Neural crest cell (in vitro differentiated cells): ENCODE data around the gene METRN. TPM values are rescaled to one million over a fixed set of nuclear protein-coding genes. Genes with fewer than 3 reads are reported as not detected.

ENCODE experiments used
- DNase-seq: peaks from one replicate; pipeline ENCODE4 v3.0.0; 2021; ENCODE audit warnings: low read depth, mixed read lengths, low spot score
- H3K27ac Mint-ChIP-seq: one replicate; pipeline ENCODE4 v1.8.0; 2021; ENCODE audit warnings: mild to moderate bottlenecking, mixed read lengths; ENCODE audit not compliant: unreplicated experiment
- H3K27me3 Mint-ChIP-seq: 2 replicates; pipeline ENCODE4 v1.8.0; 2021; ENCODE audit warnings: low read depth, mild to moderate bottlenecking, mixed read lengths
- H3K36me3 Mint-ChIP-seq: 2 replicates; pipeline ENCODE4 v1.8.0; 2021; ENCODE audit warnings: low read depth, mild to moderate bottlenecking, mixed read lengths
- H3K4me1 Mint-ChIP-seq: 2 replicates; pipeline ENCODE4 v1.8.0; 2021; ENCODE audit warnings: mixed read lengths
- H3K4me3 Mint-ChIP-seq: one replicate; pipeline ENCODE4 v1.8.0; 2021; ENCODE audit warnings: mild to moderate bottlenecking, mixed read lengths
- H3K9me3 Mint-ChIP-seq: 2 replicates; pipeline ENCODE4 v1.8.0; 2021; ENCODE audit warnings: mixed read lengths
- total RNA-seq: library from RNA; stranded (reverse); gene quantifications from 2 replicates; pipeline ENCODE4 v1.2.1, GENCODE V29; 2021
- TF ChIP-seq, protein P1 (sequence below): fragments of 200-600 bp; sonication (generic); conservative IDR thresholded peaks from 2 replicates; pipeline ENCODE4 v1.5.0; 2021; ENCODE audit warnings: antibody characterized with exemption, mild to moderate bottlenecking

METRN gene
- total RNA-seq, 1 donor from 2014 or later, result 224 TPM

DNA sequence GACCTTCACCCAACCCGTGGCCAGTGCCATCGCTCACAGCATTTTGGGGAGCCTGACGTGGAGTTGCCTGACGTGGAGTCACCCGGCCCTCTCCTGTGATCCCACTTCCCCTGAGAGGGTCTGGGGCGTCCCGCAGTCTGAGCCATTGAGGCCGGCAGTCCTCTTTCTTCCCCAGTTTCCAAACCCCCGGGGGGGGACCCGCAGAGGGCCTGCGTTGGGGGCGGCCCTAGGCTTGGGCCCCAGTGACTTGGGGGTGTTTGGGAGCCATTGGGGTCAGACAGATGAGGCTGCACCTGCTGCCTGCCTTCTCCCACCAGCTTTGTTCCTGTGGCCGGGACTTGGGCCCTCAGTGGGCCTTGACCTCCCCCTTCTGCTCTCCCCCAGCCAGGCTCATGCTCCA is 45.3 kb upstream of the METRN start:
- H3K4me3 Mint-ChIP-seq, result peak overlapping the region; percentile 84
- H3K27ac Mint-ChIP-seq, result no peak overlapping the region
- H3K9me3 Mint-ChIP-seq, result no peaks in the 10 kb centered on the region
- peaks cover under 1% of the 10 kb centered on the region for H3K27me3 Mint-ChIP-seq
- no peak for DNase-seq
- TF ChIP-seq, protein P1, sequence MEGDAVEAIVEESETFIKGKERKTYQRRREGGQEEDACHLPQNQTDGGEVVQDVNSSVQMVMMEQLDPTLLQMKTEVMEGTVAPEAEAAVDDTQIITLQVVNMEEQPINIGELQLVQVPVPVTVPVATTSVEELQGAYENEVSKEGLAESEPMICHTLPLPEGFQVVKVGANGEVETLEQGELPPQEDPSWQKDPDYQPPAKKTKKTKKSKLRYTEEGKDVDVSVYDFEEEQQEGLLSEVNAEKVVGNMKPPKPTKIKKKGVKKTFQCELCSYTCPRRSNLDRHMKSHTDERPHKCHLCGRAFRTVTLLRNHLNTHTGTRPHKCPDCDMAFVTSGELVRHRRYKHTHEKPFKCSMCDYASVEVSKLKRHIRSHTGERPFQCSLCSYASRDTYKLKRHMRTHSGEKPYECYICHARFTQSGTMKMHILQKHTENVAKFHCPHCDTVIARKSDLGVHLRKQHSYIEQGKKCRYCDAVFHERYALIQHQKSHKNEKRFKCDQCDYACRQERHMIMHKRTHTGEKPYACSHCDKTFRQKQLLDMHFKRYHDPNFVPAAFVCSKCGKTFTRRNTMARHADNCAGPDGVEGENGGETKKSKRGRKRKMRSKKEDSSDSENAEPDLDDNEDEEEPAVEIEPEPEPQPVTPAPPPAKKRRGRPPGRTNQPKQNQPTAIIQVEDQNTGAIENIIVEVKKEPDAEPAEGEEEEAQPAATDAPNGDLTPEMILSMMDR, result no peak
- peaks cover 4% of the 10 kb centered on the region for H3K4me1 Mint-ChIP-seq
- no peaks in the 10 kb centered on the region for H3K36me3 Mint-ChIP-seq

GRCh38 chr16:670485-671352 is 44.2 kb upstream of the METRN start:
- no peaks in the 10 kb centered on the region for H3K36me3 Mint-ChIP-seq
- H3K4me1 Mint-ChIP-seq, result peaks cover 8% of the 10 kb centered on the region
- H3K27me3 Mint-ChIP-seq, result peaks cover 8% of the 10 kb centered on the region
- H3K4me3 Mint-ChIP-seq, result peak overlapping the region; percentile 84
- no peaks in the 10 kb centered on the region for H3K9me3 Mint-ChIP-seq
- TF ChIP-seq, protein P1, result no peak
- no peak overlapping the region for H3K27ac Mint-ChIP-seq
- no peak for DNase-seq

DNA sequence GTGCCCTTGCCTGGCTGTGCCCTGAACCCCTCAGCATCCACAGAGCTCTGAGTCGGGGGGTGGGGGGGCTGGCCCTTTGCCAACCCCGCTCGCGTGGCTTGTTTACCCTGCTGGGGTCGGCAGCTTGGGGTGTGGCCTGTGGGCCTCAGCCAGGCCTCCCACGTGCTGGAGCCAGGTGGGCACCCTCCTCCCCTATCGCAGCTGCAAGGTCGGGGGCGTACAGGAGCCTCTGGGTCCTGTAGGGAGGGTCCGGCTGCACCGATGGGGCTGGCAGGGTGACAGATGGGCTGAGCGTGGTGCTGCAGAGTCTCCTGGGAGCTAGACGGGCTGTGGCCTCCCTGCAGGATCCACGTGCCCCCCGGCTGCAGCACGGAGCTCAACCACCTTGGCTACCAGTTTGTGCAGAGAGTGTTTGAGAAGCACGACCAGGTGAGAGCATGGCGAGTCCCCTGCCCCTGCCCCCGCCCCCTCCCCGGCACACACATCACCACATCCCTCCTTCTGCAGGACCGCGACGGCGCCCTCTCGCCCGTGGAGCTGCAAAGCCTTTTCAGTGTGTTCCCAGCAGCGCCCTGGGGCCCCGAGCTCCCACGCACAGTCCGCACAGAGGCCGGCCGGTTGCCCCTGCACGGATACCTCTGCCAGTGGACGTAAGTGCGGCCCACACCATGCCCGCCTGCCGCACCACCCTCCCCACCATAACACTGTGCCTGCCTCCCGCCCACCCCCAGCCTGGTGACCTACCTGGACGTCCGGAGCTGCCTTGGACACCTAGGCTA is 43.4 kb upstream of the METRN start:
- TF ChIP-seq, protein P1, result no peak
- Mint-ChIP-seq H3K4me3 (no peak overlapping the region), H3K36me3 (no peaks in the 10 kb centered on the region), H3K27me3 (peaks cover 9% of the 10 kb centered on the region), H3K27ac (no peak overlapping the region), H3K4me1 (peaks cover 8% of the 10 kb centered on the region), H3K9me3 (no peaks in the 10 kb centered on the region)
- DNase-seq, result no peak

GRCh38 chr16:672371-672770 is 42.5 kb upstream of the METRN start:
- Mint-ChIP-seq H3K9me3 (no peaks in the 10 kb centered on the region), H3K4me1 (peaks cover 8% of the 10 kb centered on the region), H3K27ac (no peak overlapping the region), H3K36me3 (no peaks in the 10 kb centered on the region), H3K27me3 (peaks cover 12% of the 10 kb centered on the region), H3K4me3 (peak overlapping the region; percentile 61)
- DNase-seq, result no peak
- TF ChIP-seq, protein P1, result no peak

GRCh38 chr16:672851-673250 is 42.1 kb upstream of the METRN start:
- no peak for DNase-seq
- H3K36me3 Mint-ChIP-seq, result no peaks in the 10 kb centered on the region
- H3K9me3 Mint-ChIP-seq, result no peaks in the 10 kb centered on the region
- no peak overlapping the region for H3K27ac Mint-ChIP-seq
- peak overlapping the region; percentile 61 for H3K4me3 Mint-ChIP-seq
- TF ChIP-seq, protein P1, result no peak
- peaks cover 4% of the 10 kb centered on the region for H3K4me1 Mint-ChIP-seq
- peaks cover 12% of the 10 kb centered on the region for H3K27me3 Mint-ChIP-seq
